Gastrocnemius medialis (tissue), 4 donors: ENCODE data around the gene GLMN.

Experiments used
- POLR2A ChIP-seq, 2 donors: fragments of 450-650 bp; IDR thresholded peaks; one replicate each; pipeline ENCODE4 v1.6.1; 2017; ENCODE audit warnings: antibody characterized with exemption in 2 of 2, mild to moderate bottlenecking in 2 of 2, moderate library complexity in 2 of 2
- TF ChIP-seq, protein P1 (sequence below), 5 experiments: fragments of 450-650 bp in 3 of 5; fragments of 200-600 bp in 2 of 5; sonication (generic) in 2 of 5; IDR thresholded peaks in 4 of 5; conservative IDR thresholded peaks in 1 of 5; 1 replicate in 4 of 5; 2 replicates in 1 of 5; pipeline ENCODE4 v1.5.1; 2016 to 2019; ENCODE audit warnings: antibody characterized with exemption in 5 of 5, mild to moderate bottlenecking in 3 of 5, moderate library complexity in 3 of 5

GRCh38 chr1:92315766-92316599 is 17.2 kb upstream of the GLMN start:
- TF ChIP-seq, protein P1, sequence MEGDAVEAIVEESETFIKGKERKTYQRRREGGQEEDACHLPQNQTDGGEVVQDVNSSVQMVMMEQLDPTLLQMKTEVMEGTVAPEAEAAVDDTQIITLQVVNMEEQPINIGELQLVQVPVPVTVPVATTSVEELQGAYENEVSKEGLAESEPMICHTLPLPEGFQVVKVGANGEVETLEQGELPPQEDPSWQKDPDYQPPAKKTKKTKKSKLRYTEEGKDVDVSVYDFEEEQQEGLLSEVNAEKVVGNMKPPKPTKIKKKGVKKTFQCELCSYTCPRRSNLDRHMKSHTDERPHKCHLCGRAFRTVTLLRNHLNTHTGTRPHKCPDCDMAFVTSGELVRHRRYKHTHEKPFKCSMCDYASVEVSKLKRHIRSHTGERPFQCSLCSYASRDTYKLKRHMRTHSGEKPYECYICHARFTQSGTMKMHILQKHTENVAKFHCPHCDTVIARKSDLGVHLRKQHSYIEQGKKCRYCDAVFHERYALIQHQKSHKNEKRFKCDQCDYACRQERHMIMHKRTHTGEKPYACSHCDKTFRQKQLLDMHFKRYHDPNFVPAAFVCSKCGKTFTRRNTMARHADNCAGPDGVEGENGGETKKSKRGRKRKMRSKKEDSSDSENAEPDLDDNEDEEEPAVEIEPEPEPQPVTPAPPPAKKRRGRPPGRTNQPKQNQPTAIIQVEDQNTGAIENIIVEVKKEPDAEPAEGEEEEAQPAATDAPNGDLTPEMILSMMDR (IDR thresholded peaks at IDR 0.05 in 4 of 5, conservative IDR thresholded peaks at IDR 0.05 in 1 of 5): no peak
- TF ChIP-seq POLR2A (IDR thresholded peaks at IDR 0.05): no peak
